Upper lobe of left lung (tissue), 6 donors: ENCODE results near the gene MVB12B. TPM values are rescaled to one million over a fixed set of nuclear protein-coding genes. Genes with fewer than 3 reads are reported as not detected.
A peak's percentile ranks its signal among the peaks of the same experiment; 100 is the strongest.

Experiments
- ATAC-seq, 2 donors: fragments of 200-7000 bp; cut with Tn5 transposase; one replicate each; pipeline ENCODE4 v1.9.1; 2022; ENCODE audit warnings: mild to moderate bottlenecking in 2 of 2, moderate library complexity in 2 of 2; ENCODE audit not compliant: low FRiP score in 2 of 2
- DNase-seq, 2 donors: peaks; one replicate each; pipeline ENCODE4 v3.0.0-alpha.2; 2019 to 2020
- H3K27ac ChIP-seq, 4 donors: fragments of 200-600 bp; sonication (generic); one replicate each; pipeline ENCODE4 v1.5.1; 2016 to 2019
- H3K27me3 ChIP-seq, 4 donors: fragments of 200-600 bp; sonication (generic); one replicate each; pipeline ENCODE4 v1.5.1; 2017 to 2019
- H3K36me3 ChIP-seq, 4 donors: fragments of 200-600 bp; sonication (generic); one replicate each; pipeline ENCODE4 v1.5.1; 2016 to 2019
- H3K4me1 ChIP-seq, 4 donors: fragments of 200-600 bp; sonication (generic); one replicate each; pipeline ENCODE4 v1.5.1; 2018 to 2019
- H3K4me3 ChIP-seq, 4 donors: fragments of 200-600 bp; sonication (generic); one replicate each; pipeline ENCODE4 v1.5.1; 2017 to 2019; ENCODE audit warnings: mild to moderate bottlenecking in 2 of 4, moderate library complexity in 1 of 4
- H3K9me3 ChIP-seq, 4 donors: fragments of 200-600 bp; sonication (generic); one replicate each; pipeline ENCODE4 v1.5.1; 2018 to 2019
- CTCF ChIP-seq, 6 experiments: fragments of 450-650 bp in 4 of 6; fragments of 200-600 bp in 2 of 6; sonication (generic) in 2 of 6; IDR thresholded peaks; one replicate each; pipeline ENCODE4 v1.5.1; 2016 to 2019; ENCODE audit warnings: antibody characterized with exemption in 6 of 6
- EP300 ChIP-seq, 4 donors: sonication (generic); formaldehyde crosslinking; IDR thresholded peaks; one replicate each; pipeline ENCODE4 v1.5.1; 2017; ENCODE audit warnings: antibody characterized with exemption in 4 of 4, control low read depth in 2 of 4
- POLR2A ChIP-seq, 4 donors: fragments of 450-650 bp; IDR thresholded peaks; one replicate each; pipeline ENCODE4 v1.5.1; 2016 to 2017; ENCODE audit warnings: antibody characterized with exemption in 4 of 4, mild to moderate bottlenecking in 2 of 4
- POLR2AphosphoS5 ChIP-seq, 2 donors: sonication (generic); formaldehyde crosslinking; IDR thresholded peaks; one replicate each; pipeline ENCODE4 v1.5.1; 2017; ENCODE audit warnings: antibody characterized with exemption in 2 of 2
- WGBS, 2 donors: methylation state at CpG; one replicate each; pipeline ENCODE4 v1.1.5; 2017 to 2018; 5-methylcytosine and 5-hydroxymethylcytosine counted together
- total RNA-seq, 6 donors: library from RNA; depleted of rRNA in 4 of 6; stranded (reverse); fragments of >200 nt in 4 of 6; gene quantifications; one replicate each; pipeline versions ENCODE4 v1.1.0 to v1.2.1, GENCODE V29; 2016 to 2021
- donor health status: DM: no; HTN: no; CAD: no; lungs with moderate emphysema.
- donor health status: DM: no; HTN: yes; CAD: no; lungs with severe emphysema.

MVB12B gene
- total RNA-seq, 6 donors from 2014 or later = 36.7 to 60.7 (median 41.0) TPM

DNA sequence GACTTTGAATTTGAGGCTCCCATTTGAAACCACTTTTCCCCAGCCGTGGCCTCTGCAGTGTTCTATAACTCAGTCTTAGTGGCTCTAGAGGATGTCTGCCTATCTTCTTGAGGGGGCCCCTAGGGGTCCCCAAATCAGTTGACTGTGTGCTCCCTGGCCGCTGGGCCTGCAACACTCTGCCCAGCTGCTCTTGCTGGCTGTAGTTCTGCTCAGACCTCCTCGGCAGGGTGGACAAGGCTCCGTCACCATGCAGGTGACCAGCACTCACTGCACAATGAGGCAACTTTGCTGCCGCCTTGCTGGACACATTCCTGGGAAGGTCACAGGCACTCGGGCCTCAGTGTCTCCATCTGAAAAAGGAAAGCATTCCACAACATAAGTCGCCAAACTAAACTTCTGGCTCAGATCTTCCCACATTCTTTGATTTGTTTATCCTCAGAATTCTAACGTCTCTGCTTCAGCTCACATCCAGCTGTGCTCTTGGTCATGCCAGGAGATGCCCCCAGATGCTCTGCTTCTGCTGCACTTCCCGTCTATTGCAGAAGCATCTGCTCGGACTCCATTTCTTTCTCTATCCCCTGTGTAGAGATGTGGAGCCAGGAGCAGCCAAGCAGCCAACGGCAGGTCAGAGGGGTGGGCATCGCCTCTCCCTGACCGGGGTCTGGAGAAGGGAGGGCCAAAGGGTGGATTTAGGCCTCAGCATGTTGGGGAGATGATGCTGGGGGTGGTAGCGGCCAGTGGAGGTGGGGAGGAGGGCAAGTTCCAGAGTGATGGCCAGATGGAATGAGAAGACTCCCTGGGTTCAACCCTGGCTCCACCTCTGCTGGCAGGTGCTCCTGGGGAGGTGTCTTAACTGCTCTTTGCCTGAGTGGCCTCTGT is 133.6 kb downstream of the MVB12B start:
- DNase-seq (no peak), ATAC-seq (peak in 1 of 2 donors; percentile 19)
- TF ChIP-seq CTCF (IDR thresholded peaks at IDR 0.05) (no peak), EP300 (IDR thresholded peaks at IDR 0.05) (no peak), POLR2A (IDR thresholded peaks at IDR 0.05) (no peak), POLR2AphosphoS5 (IDR thresholded peaks at IDR 0.05) (no peak)
- Histone ChIP-seq H3K27me3 (no peaks in the 10 kb centered on the region), H3K4me1 (no peaks in the 10 kb centered on the region), H3K4me3 (no peak overlapping the region), H3K36me3 (peaks cover 0 to 12% (median 9%) of the 10 kb centered on the region in 4 donors), H3K27ac (no peak overlapping the region), H3K9me3 (no peaks in the 10 kb centered on the region)
- 78 to 84% methylated on average over 13 to 14 of the region's 14 CpGs for WGBS, 2 donors

GRCh38 chr9:126461029-126461428 is 134.4 kb downstream of the MVB12B start:
- DNase-seq (no peak), ATAC-seq (no peak)
- WGBS, 2 donors = 80 to 97% methylated on average over 8 of the region's 8 CpGs

DNA sequence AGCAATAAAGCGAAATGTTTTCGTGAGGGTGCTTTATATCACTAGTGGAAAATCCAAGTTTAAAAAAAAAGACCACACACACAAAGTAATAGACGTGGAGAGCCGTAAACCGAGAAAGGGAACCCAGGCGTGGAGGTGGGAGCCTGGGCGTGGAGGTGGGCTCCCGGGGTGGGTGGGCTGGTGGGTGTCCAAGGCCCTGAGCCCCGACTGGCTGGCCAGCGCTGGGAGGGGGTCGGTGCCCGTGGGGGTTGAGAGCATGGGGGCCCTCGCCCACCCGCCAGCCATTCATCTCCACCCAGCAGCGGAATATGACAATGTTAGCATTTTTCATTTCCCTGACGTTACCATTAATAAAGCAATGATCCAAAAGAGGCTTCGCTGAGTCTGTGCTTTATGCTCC is 135.0 kb downstream of the MVB12B start:
- 94 to 98% methylated on average over 17 of the region's 17 CpGs for WGBS, 2 donors
- H3K4me3 ChIP-seq = no peak overlapping the region
- ATAC-seq (no peak), DNase-seq (no peak)
- no peak overlapping the region for H3K27ac ChIP-seq
- peaks cover 0 to 10% (median 7%) of the 10 kb centered on the region in 4 donors for H3K36me3 ChIP-seq
- H3K9me3 ChIP-seq = no peaks in the 10 kb centered on the region
- H3K27me3 ChIP-seq = no peaks in the 10 kb centered on the region
- no peak for TF ChIP-seq POLR2AphosphoS5 (IDR thresholded peaks at IDR 0.05)
- no peak for TF ChIP-seq CTCF (IDR thresholded peaks at IDR 0.05)
- no peak for TF ChIP-seq POLR2A (IDR thresholded peaks at IDR 0.05)
- TF ChIP-seq EP300 (IDR thresholded peaks at IDR 0.05) = no peak
- H3K4me1 ChIP-seq = no peaks in the 10 kb centered on the region

More at GRCh38 chr9:126461029-126461428, 134.4 kb downstream of the MVB12B start:
- H3K4me1 ChIP-seq = no peaks in the 10 kb centered on the region
- H3K27me3 ChIP-seq = no peaks in the 10 kb centered on the region
- no peak overlapping the region for H3K27ac ChIP-seq
- TF ChIP-seq POLR2A (IDR thresholded peaks at IDR 0.05) (no peak), EP300 (IDR thresholded peaks at IDR 0.05) (no peak), CTCF (IDR thresholded peaks at IDR 0.05) (no peak), POLR2AphosphoS5 (IDR thresholded peaks at IDR 0.05) (no peak)
- no peaks in the 10 kb centered on the region for H3K9me3 ChIP-seq
- peaks cover 0 to 12% (median 7%) of the 10 kb centered on the region in 4 donors for H3K36me3 ChIP-seq
- H3K4me3 ChIP-seq = no peak overlapping the region

- peaks cover 0 to 6% (median 0%) of the 10 kb centered on the region in 4 donors for H3K4me1 ChIP-seq
- H3K9me3 ChIP-seq = no peaks in the 10 kb centered on the region
- WGBS, 2 donors = 91 to 97% methylated on average over 3 of the region's 3 CpGs
- H3K27me3 ChIP-seq = no peaks in the 10 kb centered on the region
- TF ChIP-seq POLR2A (IDR thresholded peaks at IDR 0.05) (no peak), EP300 (IDR thresholded peaks at IDR 0.05) (no peak), POLR2AphosphoS5 (IDR thresholded peaks at IDR 0.05) (no peak), CTCF (IDR thresholded peaks at IDR 0.05) (no peak)
- ATAC-seq (no peak), DNase-seq (no peak)
- no peak overlapping the region for H3K27ac ChIP-seq
- H3K4me3 ChIP-seq = no peak overlapping the region
- peaks cover 0 to 17% (median 7%) of the 10 kb centered on the region in 4 donors for H3K36me3 ChIP-seq
Measured at GRCh38 chr9:126462617-126463016, 136.0 kb downstream of the MVB12B start.
